HG03432 (cell line): ENCODE measurements around the gene NFATC1.

Experiments used
- ATAC-seq: cut with Tn5 transposase; IDR thresholded peaks from one replicate; pipeline ENCODE4 v1.9.1; 2021; ENCODE audit warnings: mild to moderate bottlenecking, moderate library complexity; ENCODE audit not compliant: unreplicated experiment

The NFATC1 gene

GRCh38 chr18:79436556-79437275, 41.0 kb downstream of the NFATC1 start:
- ATAC-seq, result no peak

DNA sequence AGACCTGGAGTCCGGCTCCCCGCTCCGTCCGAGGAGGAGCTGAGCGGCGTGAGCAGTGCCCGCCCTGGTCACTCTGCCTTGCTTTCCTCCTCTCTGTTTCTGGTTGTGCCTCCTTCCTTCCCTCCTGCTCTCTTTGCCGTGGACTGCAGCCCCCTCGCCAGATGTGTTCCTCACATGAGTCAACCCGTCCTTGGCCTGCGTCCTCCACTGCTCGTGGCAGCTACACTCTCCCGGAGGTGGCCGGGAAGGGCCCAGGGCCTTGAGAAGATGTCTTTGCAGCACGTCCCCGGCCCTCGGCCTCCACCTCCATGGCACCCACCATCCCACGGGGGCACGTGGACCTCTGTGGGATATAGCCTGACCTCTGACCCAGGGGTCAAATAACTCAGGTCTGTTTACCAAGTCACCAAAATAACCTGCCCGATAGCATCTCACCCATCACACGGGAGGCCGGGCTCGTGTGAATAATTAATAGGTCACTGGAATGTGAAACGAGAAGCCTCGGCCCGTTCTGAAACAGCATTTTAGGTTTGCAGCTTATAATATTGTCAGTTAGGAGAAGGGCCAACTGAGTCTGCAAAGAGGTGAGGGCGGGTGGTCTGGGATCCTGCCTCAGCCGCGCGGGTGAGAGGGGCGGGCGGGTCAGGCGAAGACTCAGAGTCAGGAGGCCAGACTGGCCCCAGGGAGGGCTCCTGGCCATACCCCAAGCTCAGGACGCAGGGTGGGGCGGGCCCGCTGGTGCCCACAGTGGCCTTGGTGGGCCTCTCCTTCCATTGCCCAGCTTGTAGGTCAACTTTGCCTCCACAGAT, 42.6 kb downstream of the NFATC1 start:
- ATAC-seq, result no peak

GRCh38 chr18:79438898-79439627, 43.3 kb downstream of the NFATC1 start:
- no peak for ATAC-seq

- ATAC-seq, result no peak
Measured at GRCh38 chr18:79439628-79440023, 43.9 kb downstream of the NFATC1 start.

- no peak for ATAC-seq
Measured at GRCh38 chr18:79440316-79441110, 44.8 kb downstream of the NFATC1 start.

DNA sequence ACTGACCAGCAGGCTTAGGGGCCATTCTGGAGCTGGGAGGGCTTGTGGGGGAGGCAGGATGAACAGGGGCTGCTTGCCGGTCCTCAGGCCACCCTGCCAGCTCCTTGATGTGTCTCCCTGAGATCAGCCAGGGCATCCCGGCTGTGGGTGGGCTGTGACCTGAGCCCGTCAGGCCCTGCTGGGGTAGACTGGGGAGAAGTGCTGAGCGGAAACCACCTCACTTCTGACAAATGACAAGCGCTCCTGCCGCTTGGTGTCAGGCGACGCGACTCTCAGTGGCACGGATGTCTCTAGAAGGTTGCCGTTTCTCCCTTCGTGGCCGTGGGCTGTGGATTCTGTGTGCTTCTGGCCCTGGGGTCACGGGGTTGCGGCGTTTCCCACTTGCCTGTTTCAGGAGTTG, 45.7 kb downstream of the NFATC1 start:
- no peak for ATAC-seq

DNA sequence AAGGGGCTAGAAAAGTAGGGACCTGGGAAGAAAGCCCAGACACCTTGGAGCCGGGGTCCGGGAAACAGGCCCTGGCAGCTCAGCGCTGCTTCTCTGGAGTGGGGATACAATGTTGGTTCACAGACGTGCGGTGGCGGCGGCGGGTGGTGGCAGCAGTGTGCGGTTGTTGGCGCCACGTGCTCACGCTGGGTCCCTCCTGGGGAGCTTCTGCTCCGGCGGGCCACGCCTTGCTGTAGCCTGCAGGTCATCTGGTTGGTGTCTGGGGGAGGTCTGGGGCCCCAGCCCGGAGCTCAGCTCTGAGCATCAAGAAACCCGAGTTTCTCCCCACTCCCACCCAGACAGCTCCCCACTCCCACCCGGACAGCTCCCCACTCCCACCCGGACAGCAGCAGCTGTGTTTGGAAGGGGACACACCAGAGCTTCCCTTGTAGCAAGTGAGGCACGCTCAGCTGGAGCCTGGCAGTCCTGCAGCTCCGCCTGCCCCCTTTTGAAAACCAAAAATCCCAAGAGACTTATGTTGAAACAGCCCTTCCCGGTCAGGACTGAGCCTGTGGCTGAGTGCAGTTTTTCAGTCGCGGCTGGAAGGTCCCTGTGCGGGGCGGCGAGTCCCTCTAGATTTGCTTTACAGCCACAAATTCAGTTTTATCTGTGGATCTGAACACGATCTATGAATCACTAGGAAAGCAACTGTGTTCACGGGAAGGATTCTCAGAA, 46.9 kb downstream of the NFATC1 start:
- ATAC-seq, result peak; percentile 66

GRCh38 chr18:79445221-79445620, 49.5 kb downstream of the NFATC1 start:
- ATAC-seq, result no peak

- ATAC-seq, result no peak
Measured at GRCh38 chr18:79445696-79446561, 50.2 kb downstream of the NFATC1 start.

GRCh38 chr18:79446931-79447330, 51.2 kb downstream of the NFATC1 start:
- no peak for ATAC-seq

DNA sequence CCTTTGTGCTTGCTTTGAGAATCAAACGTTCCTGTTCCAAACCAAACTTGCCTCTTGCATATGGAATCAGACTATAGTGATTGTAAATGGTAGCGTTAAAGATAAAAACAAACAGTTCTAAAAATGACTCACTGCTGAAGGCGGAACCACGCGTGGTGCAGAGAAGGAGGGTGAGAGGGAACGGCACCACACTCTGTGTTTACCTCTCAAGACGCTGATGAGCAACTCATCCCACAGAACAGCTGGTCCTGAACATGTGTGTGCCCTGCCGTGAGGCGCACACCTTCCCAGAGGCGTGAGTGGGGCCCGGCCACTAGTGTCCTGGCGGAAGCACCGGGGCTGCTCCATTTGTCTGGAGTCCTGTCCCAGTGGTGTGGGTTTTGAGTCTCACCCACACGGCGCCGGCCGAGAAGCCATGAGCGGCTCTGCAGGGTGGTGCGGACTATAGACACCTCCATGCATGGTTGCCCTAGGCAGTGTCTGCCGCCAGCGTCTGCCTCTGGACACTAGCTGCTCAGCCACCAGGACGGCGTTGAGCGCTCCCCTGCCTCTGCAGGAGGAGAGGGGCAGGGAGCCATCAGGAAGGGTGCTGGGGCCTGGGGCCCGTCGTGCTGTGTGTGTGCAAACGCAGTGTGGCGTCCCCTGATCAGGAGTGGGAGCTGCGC, 52.1 kb downstream of the NFATC1 start:
- no peak for ATAC-seq

DNA sequence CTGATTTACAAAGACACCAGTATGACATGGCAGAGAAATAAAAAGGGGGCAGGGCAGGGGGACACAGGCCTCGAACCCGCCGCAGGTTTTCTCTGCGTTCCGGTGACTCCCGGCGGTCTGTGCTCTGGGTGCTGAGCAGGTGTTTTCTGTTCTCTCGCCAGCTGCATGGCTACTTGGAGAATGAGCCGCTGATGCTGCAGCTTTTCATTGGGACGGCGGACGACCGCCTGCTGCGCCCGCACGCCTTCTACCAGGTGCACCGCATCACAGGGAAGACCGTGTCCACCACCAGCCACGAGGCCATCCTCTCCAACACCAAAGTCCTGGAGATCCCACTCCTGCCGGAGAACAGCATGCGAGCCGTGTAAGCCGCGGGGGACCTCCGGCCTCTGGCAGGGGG, 52.9 kb downstream of the NFATC1 start:
- ATAC-seq, result no peak

DNA sequence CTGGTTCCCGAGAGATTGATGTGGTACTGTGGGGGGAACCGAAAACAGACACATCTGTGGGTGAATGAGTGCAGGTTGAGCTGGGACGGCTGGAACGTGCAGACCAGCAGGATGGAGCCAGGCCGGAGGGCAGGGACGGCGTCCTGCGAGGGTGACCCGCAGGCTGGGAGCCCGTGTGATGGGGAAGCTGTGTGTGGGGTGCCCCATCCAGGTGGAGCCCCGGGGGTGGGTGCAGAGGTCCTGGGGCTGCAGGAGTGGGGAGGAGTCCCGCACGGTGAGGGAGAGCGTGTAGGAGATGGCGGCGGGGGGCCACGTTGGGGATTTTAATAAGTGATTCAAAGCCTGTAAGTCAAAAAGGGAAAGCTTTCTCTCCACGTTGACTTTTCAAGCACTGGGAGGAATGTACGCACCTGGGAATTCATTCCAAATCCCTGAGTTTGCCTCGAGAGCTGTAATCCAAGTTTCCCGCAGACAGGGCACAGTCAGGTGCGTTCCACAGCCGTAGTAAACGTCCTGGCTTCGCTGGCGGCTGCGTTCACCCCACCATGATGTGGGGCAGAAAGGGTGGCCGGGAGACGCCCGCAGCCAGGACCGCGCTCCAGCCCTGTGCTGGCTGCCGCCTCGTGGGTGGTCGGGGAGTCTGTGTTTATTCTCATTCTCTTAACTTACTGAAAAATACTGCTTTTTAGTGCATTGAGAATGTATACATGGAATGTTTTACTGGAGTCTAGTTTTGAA, 54.0 kb downstream of the NFATC1 start:
- ATAC-seq, result no peak

DNA sequence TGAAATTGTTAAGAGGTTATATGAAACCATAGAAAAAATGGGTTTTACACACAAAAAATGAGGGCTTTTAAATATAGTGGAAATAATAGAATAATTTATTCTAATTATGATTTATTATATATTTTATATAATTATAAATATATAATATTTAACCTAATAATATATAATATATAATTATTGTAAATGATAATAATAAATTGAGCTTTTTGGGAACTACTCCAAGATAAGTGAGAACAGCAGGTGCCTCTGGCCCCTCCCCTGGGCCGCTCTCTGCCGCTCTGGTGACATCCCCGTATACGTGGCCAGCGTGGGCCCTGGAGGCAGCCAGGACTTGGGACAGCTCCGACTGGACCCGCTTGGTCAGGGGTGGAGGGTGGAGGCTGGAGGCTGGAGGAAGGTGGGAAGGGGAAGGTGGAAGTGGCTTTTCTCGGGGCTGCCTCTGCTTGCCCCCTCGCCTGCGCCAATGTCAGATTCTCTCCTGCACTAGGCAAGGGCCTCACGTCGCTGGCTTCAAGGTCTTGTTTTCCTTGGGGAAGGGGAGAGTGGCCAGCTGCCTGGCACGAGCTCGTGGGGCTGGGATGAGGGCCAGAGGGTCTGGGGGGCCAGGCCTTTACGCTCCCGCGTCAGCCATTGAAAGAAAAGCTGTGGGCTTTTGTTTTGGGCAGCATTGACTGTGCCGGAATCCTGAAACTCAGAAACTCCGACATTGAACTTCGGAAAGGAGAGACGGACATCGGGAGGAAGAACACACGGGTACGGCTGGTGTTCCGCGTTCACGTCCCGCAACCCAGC, 54.8 kb downstream of the NFATC1 start:
- ATAC-seq, result no peak

DNA sequence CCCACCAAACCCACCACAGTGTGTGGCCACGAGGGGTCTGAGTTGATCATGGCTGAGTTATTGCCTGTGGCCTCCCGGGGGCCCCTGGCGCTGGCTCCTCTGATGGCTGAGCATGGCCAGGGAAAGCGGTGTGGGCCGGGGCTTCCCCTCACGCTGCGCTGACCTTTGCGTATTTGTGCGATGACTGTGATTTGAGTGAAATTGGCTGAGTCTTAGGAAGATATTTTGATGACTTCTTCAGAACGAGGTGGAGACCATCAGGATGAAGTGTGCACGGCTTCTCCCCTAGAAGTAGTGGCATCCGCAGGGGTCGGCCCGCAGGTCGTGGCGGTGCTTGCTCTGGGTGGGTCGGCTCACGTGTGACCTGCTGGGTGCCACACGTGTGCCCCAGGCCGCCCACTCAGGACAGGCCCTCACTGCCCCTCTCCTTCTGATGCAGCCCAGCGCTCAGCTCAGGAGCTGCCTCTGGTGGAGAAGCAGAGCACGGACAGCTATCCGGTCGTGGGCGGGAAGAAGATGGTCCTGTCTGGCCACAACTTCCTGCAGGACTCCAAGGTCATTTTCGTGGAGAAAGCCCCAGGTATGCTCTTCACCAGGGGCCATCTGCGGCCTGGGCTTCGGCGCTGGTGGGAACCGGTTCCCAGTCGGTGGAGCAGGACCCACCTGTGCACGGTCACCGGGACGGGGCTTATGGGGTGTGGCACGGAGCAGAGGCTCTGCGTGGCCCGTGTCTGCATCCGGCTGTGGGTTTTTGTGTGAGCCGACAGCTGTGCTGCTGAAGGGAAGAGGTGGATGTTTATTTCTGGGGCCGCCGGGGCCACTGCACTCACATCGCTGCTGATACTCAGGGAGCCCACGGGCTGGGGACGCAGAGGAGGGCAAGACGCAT, 55.8 kb downstream of the NFATC1 start:
- no peak for ATAC-seq
